ENCODE measurements around the gene MAGI1. TPM values are rescaled to one million over a fixed set of nuclear protein-coding genes. Genes with fewer than 3 reads are reported as not detected.
A peak's percentile ranks its signal among the peaks of the same experiment; 100 is the strongest.

Gene MAGI1
- polyA plus RNA-seq, 1 of the 3 experiments (the other 2 are of a cell fraction): 10.3 TPM

DNA sequence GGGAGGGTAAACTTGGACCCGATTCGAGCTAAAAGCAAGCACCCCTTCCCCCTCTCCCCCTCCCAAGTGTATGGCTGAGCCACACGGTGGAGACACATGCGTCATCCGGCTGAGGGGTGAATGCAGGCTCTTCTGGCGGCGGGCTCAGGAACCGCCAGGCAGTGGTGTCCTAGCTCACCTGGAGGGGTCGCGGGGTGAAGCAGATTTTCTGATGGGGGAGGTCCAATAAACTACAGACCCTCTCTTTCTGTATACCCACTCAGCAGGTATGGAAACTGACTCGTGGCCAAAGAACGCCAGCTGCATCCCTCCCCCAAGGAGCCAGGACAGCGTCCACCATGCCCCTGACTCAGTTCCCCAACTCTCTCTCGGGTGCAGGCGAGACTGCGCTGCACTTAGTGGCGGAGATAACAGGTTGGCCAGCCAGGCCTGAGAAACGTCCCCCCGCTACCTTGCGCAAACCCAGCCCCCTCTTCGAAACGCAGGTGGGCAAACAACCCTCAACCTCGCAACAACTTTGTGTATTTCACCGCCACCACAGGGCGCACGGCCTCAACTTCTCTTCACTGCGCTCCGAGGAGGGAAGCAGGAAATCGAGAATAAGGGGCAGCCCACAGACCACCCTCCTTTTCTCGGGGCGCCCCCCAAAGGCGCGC, 1.3 kb downstream of the MAGI1 start (continued):
- TF ChIP-seq, protein P1, sequence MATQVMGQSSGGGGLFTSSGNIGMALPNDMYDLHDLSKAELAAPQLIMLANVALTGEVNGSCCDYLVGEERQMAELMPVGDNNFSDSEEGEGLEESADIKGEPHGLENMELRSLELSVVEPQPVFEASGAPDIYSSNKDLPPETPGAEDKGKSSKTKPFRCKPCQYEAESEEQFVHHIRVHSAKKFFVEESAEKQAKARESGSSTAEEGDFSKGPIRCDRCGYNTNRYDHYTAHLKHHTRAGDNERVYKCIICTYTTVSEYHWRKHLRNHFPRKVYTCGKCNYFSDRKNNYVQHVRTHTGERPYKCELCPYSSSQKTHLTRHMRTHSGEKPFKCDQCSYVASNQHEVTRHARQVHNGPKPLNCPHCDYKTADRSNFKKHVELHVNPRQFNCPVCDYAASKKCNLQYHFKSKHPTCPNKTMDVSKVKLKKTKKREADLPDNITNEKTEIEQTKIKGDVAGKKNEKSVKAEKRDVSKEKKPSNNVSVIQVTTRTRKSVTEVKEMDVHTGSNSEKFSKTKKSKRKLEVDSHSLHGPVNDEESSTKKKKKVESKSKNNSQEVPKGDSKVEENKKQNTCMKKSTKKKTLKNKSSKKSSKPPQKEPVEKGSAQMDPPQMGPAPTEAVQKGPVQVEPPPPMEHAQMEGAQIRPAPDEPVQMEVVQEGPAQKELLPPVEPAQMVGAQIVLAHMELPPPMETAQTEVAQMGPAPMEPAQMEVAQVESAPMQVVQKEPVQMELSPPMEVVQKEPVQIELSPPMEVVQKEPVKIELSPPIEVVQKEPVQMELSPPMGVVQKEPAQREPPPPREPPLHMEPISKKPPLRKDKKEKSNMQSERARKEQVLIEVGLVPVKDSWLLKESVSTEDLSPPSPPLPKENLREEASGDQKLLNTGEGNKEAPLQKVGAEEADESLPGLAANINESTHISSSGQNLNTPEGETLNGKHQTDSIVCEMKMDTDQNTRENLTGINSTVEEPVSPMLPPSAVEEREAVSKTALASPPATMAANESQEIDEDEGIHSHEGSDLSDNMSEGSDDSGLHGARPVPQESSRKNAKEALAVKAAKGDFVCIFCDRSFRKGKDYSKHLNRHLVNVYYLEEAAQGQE (IDR thresholded peaks at IDR 0.05; ENCODE audit: low read depth, low read length): no peak
- TF ChIP-seq RCOR1 (IDR thresholded peaks at IDR 0.05; ENCODE audit: low read length) (no peak), TCF12 (IDR thresholded peaks at IDR 0.05) (peak; percentile 18; the same call in 1 of the 2 replicates), NFIC (IDR thresholded peaks at IDR 0.05; ENCODE audit: borderline replicate concordance) (no peak), RFX5 (IDR thresholded peaks at IDR 0.05; ENCODE audit: low read length) (no peak), TEAD4 (IDR thresholded peaks at IDR 0.05; ENCODE audit: borderline replicate concordance, insufficient read depth) (no peak), JUND (IDR thresholded peaks at IDR 0.05) (no peak)

DNA sequence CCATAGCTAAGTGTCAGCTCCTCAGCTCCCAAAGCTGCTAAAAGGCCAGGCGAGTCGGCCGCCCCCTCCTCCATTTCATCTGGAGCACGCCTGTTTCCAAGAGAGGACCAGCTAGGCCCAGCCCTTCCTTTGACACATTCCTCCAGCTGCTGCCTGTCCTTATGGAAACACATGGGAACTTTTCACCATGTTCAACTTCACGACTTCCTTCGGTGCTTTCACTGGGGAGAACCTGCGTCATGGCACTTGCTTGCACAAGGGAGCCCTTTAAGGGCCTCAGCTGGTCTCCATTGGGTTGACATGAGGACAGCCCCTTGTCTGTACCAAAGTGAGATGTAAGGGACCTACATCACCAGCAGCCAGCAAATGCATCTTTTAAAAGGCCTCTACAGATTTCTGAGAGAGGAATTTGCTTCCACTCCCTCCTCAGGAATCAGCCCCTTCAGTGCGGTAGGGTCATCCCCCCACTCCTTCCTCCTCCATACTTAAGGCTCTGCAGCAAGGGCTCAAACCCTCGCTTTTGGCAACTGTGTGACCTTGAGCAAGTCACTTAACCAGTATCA, 2.1 kb downstream of the MAGI1 start:
- Histone ChIP-seq H3K9me3 (no peaks in the 10 kb centered on the region), H3K4me2 (peak overlapping the region; percentile 94), H3K27ac (ENCODE audit: low read depth in 2 of 2, low read length in 1 of 2) (no peak overlapping the region), H3K79me2 (ENCODE audit: insufficient read depth) (peaks cover 68% of the 10 kb centered on the region), H3K9me2 (no peaks in the 10 kb centered on the region), H3K27me3 (ENCODE audit: insufficient read depth) (no peaks in the 10 kb centered on the region), H3K4me1 (ENCODE audit: control insufficient read depth in 1 of 2, insufficient read depth in 2 of 2, low read depth in 1 of 2, low read length in 1 of 2) (peaks cover 14 to 24% of the 10 kb centered on the region in 2 experiments; a peak in 3 of 4 replicates), H4K20me1 (ENCODE audit: insufficient read depth) (peaks cover 9% of the 10 kb centered on the region; the same call in 1 of the 2 replicates), H3K9ac (peak overlapping the region; percentile 87; the same call in 1 of the 2 replicates), H3K36me3 (replicated peaks in 1 of 2; ENCODE audit: control insufficient read depth in 1 of 2, insufficient read depth in 2 of 2, low read length in 1 of 2) (no peaks in the 10 kb centered on the region), H2AFZ (ENCODE audit: low read depth) (no peak overlapping the region), H3K4me3 (ENCODE audit: low read depth in 2 of 2, low read length in 1 of 2) (peak overlapping the region; percentile 80 to 93; a peak in 3 of 4 replicates), H3F3A (replicated peaks; ENCODE audit: insufficient read depth) (peaks cover 18% of the 10 kb centered on the region)
- WGBS (ENCODE audit: low lambda C conversion rate): 88% methylated on average over 6 of the region's 9 CpGs
- CTCF ChIA-PET: interaction anchor here (0.9 to 2.3 kb wide), 5 partner anchors 9 to 115 kb away, joined by 3 to 9 read pairs (median 3); no protein-coding TSS in a partner anchor
- no peak for TF ChIP-seq JUND (IDR thresholded peaks at IDR 0.05)
- TF ChIP-seq, protein P2, sequence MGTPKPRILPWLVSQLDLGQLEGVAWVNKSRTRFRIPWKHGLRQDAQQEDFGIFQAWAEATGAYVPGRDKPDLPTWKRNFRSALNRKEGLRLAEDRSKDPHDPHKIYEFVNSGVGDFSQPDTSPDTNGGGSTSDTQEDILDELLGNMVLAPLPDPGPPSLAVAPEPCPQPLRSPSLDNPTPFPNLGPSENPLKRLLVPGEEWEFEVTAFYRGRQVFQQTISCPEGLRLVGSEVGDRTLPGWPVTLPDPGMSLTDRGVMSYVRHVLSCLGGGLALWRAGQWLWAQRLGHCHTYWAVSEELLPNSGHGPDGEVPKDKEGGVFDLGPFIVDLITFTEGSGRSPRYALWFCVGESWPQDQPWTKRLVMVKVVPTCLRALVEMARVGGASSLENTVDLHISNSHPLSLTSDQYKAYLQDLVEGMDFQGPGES (IDR thresholded peaks at IDR 0.05; ENCODE audit: low read depth, low read length): no peak
- TF ChIP-seq, protein P3, sequence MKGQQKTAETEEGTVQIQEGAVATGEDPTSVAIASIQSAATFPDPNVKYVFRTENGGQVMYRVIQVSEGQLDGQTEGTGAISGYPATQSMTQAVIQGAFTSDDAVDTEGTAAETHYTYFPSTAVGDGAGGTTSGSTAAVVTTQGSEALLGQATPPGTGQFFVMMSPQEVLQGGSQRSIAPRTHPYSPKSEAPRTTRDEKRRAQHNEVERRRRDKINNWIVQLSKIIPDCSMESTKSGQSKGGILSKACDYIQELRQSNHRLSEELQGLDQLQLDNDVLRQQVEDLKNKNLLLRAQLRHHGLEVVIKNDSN (IDR thresholded peaks at IDR 0.05; ENCODE audit: borderline replicate concordance, low read depth): no peak
- POLR2A ChIA-PET: no interaction called here
- no peak for DNase-seq

Measured in SK-N-SH (cell line).